Measurements from ENCODE around the gene PLEKHA8. TPM values are rescaled to one million over a fixed set of nuclear protein-coding genes. Genes with fewer than 3 reads are reported as not detected.

Gene PLEKHA8
- total and polyA plus RNA-seq, 8 donors, result 9.8 to 19.2 (median 17.5) TPM

DNA sequence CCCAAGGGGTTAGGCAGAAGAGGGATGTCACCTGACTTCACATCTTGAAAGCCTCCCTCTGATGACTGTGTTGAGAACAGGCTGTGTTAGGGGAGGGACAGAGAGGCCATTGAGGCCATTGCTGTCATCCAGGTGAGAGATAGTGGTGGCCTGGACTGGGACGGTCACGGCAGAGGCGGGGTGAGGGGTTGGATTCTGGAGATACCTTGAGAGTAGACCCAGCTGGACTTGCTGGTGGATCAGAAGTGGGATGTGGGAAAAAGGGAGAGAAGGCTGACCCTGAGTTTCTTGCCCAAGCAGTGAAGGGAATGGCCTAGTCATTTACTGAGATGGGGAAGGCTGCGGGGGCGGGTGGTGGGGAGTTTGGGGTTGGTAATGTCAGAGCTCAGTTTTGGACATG, 120.2 kb downstream of the PLEKHA8 start:
- intact Hi-C loops (cut with DNase I), result no loop called here
- DNase-seq, result peak in 1 of 4 donors; percentile 14
- Histone ChIP-seq H3K27ac (peak overlapping the region in 1 of 2 donors; percentile 74), H3K4me1 (peaks cover 3 to 32% of the 10 kb centered on the region in 2 donors), H3K36me3 (no peaks in the 10 kb centered on the region), H3K4me3 (no peak overlapping the region), H3K27me3 (no peaks in the 10 kb centered on the region), H3K9me3 (no peaks in the 10 kb centered on the region)
- TF ChIP-seq, protein P1, sequence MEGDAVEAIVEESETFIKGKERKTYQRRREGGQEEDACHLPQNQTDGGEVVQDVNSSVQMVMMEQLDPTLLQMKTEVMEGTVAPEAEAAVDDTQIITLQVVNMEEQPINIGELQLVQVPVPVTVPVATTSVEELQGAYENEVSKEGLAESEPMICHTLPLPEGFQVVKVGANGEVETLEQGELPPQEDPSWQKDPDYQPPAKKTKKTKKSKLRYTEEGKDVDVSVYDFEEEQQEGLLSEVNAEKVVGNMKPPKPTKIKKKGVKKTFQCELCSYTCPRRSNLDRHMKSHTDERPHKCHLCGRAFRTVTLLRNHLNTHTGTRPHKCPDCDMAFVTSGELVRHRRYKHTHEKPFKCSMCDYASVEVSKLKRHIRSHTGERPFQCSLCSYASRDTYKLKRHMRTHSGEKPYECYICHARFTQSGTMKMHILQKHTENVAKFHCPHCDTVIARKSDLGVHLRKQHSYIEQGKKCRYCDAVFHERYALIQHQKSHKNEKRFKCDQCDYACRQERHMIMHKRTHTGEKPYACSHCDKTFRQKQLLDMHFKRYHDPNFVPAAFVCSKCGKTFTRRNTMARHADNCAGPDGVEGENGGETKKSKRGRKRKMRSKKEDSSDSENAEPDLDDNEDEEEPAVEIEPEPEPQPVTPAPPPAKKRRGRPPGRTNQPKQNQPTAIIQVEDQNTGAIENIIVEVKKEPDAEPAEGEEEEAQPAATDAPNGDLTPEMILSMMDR (IDR thresholded peaks at IDR 0.05), result no peak
- no peak for ATAC-seq

DNA sequence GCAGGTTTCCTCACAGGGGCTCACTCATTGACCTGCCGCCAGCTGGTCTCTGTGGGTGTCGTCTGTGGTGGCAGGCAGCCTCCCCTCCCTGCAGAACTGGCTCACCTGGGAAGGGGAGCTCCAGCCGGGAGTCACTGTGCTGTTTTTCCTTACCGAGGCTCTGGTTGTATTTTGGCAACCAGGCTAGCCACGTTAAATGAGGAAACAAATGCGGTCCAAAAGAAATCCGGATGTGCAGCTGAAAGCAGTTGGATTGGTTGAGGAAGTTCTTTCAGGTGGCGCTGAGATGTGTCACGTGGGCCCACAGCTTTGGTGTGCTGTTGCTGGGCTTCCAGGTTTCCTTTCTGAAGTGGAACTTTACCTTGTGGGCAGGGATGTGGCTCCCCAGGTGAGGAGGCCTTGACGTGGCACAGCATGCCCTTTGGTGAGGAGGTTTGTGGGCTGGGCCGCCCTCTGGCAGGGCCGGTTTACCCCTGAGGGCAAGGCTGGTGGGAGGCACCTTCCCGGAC, 120.8 kb downstream of the PLEKHA8 start:
- no peaks in the 10 kb centered on the region for H3K36me3 ChIP-seq
- ATAC-seq, result peak; percentile 92

DNA sequence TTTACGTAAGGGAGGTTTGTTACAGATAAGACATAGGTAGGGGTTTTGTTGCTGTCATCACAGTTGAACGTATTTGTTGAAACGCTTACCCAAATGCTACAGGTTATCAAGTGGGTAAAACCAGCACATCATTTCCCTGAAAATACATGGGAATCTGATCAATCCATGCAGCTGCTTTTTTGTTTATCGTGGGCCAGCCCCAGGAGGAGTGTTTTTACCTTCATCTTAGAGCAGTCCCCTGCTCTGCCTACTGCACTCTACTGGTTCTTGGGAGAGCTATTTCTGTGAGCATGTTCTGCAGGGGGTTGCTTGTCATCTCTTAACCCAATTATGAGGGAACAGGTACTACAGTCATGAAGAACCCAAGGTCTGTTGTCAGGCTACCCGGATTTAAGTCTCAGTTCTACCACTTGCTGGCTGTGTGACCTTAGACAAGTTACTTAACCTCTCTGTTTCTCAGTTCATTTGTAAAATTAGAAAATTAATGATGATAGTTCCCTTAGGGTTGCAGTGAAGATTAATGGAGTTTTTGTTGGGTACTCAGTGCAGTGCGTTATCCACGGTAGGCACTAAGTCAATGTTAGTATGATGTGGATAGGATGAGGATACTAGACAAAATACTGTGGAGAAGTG, 121.5 kb downstream of the PLEKHA8 start:
- intact Hi-C loops (cut with DNase I), result no loop called here
- TF ChIP-seq, protein P1 (IDR thresholded peaks at IDR 0.05), result no peak
- Histone ChIP-seq H3K9me3 (no peaks in the 10 kb centered on the region), H3K4me3 (no peak overlapping the region), H3K27ac (peak overlapping the region in 1 of 2 donors; percentile 74), H3K36me3 (no peaks in the 10 kb centered on the region), H3K27me3 (no peaks in the 10 kb centered on the region), H3K4me1 (peaks cover 3 to 24% of the 10 kb centered on the region in 2 donors)
- ATAC-seq (no peak), DNase-seq (no peak)

More for the DNA sequence above, 120.8 kb downstream of the PLEKHA8 start:
- Histone ChIP-seq H3K4me1 (peaks cover 3 to 29% of the 10 kb centered on the region in 2 donors), H3K27ac (peak overlapping the region in 1 of 2 donors; percentile 74), H3K27me3 (no peaks in the 10 kb centered on the region), H3K9me3 (no peaks in the 10 kb centered on the region), H3K4me3 (no peak overlapping the region)
- intact Hi-C loops (cut with DNase I), result no loop called here
- TF ChIP-seq, protein P1 (IDR thresholded peaks at IDR 0.05), result no peak
- peak in 2 of 4 donors; percentile 74 to 84 for DNase-seq

DNA sequence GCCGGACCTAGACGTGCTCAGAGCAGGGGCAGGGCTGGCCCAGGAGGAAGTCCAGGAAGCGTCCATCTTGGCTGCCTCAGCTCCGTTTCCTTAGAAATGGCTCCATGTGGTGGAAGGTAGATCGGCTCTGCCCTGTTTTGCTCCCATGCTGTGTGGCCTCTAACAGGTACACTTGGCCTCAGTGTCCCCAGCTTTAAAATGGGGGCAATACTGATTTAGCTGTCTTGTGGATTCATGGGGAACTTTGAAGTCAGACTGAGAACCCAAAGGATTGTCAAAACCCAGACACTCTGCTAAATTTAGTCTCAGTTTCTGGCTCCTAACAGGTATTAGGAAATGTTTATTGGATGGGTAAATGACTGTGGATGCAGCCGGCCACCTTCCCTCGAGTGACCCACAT, 122.5 kb downstream of the PLEKHA8 start:
- Histone ChIP-seq H3K36me3 (no peaks in the 10 kb centered on the region), H3K9me3 (no peaks in the 10 kb centered on the region), H3K4me3 (no peak overlapping the region), H3K27me3 (no peaks in the 10 kb centered on the region), H3K4me1 (peaks cover 3 to 23% of the 10 kb centered on the region in 2 donors), H3K27ac (no peak overlapping the region)
- TF ChIP-seq, protein P1 (IDR thresholded peaks at IDR 0.05), result no peak
- DNase-seq (no peak), ATAC-seq (no peak)
- intact Hi-C loops (cut with DNase I), result no loop called here

DNA sequence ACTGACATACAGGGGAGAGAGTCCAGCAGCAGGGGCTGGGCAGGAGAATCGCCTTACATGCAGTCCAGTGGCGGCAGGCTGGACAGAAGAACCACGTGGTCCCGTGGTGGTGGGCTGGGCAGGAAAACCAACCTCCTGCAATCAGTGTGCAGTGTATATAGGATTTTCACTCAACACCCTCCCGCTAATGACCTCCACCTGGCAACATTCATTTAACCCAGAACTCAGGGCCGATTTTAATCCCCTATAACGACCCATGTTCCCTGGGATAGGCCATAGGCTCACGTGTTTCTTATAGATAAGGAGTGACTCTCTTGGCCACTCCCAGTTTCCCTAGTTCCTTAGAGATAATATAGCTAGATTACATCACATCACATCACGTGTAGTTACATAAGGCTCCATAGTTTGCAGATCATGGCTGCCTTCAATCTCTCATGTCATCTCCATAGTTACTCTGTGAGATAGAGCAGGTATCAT, 125.9 kb downstream of the PLEKHA8 start:
- Histone ChIP-seq H3K4me1 (peaks cover 5 to 19% of the 10 kb centered on the region in 2 donors), H3K36me3 (no peaks in the 10 kb centered on the region), H3K27me3 (no peaks in the 10 kb centered on the region), H3K9me3 (no peaks in the 10 kb centered on the region), H3K4me3 (no peak overlapping the region), H3K27ac (no peak overlapping the region)
- intact Hi-C loops (cut with DNase I), result no loop called here
- no peak for ATAC-seq
- DNase-seq, result no peak
- TF ChIP-seq, protein P1 (IDR thresholded peaks at IDR 0.05), result no peak

All from left lung (tissue), 10 donors.